Sigmoid colon (tissue), 7 donors: ENCODE measurements around the gene METTL2A. TPM values are rescaled to one million over a fixed set of nuclear protein-coding genes. Genes with fewer than 3 reads are reported as not detected.
"Not testable (repeated sequence)": the region's sequence is repeated elsewhere in the genome, so short reads cannot be mapped to it uniquely, and the experiment has no call there.

Experiments used
- DNase-seq: peaks from one replicate; pipeline ENCODE4 v3.0.0-alpha.2; 2019
- H3K27ac ChIP-seq, 4 donors: fragments of 200-600 bp; sonication (generic); one replicate each; pipeline ENCODE4 v1.5.1; 2016 to 2019; ENCODE audit warnings: mild to moderate bottlenecking in 1 of 4
- H3K27me3 ChIP-seq, 3 donors: fragments of 200-600 bp; sonication (generic); one replicate each; pipeline ENCODE4 v1.5.1; 2019; ENCODE audit warnings: mild to moderate bottlenecking in 1 of 3
- H3K36me3 ChIP-seq, 4 donors: fragments of 200-600 bp; sonication (generic); one replicate each; pipeline ENCODE4 v1.5.1; 2016 to 2019
- H3K4me1 ChIP-seq, 4 donors: fragments of 200-600 bp; sonication (generic); one replicate each; pipeline ENCODE4 v1.5.1; 2017 to 2019
- H3K4me3 ChIP-seq, 4 donors: fragments of 200-600 bp; sonication (generic); one replicate each; pipeline ENCODE4 v1.5.1; 2017 to 2019; ENCODE audit warnings: mild to moderate bottlenecking in 2 of 4, moderate library complexity in 1 of 4
- H3K9me3 ChIP-seq, 4 donors: fragments of 200-600 bp in 3 of 4; sonication (generic) in 3 of 4; one replicate each; pipeline versions ENCODE4 v1.5.1 to v1.6.1; 2013 to 2019
- CTCF ChIP-seq, 4 experiments: fragments of 450-650 bp in 3 of 4; fragments of 200-600 bp in 1 of 4; IDR thresholded peaks; one replicate each; pipeline ENCODE4 v1.5.1; 2016 to 2019; ENCODE audit warnings: antibody characterized with exemption in 4 of 4, mild to moderate bottlenecking in 3 of 4, moderate library complexity in 2 of 4
- EP300 ChIP-seq, 4 donors: sonication (generic); formaldehyde crosslinking; IDR thresholded peaks; one replicate each; pipeline ENCODE4 v1.6.1; 2017; ENCODE audit warnings: antibody characterized with exemption in 4 of 4
- POLR2A ChIP-seq, 2 donors: fragments of 450-650 bp; IDR thresholded peaks; one replicate each; pipeline ENCODE4 v1.6.1; 2016; ENCODE audit warnings: antibody characterized with exemption in 2 of 2, mild to moderate bottlenecking in 2 of 2, moderate library complexity in 2 of 2
- POLR2AphosphoS5 ChIP-seq, 4 donors: sonication (generic); formaldehyde crosslinking; IDR thresholded peaks; one replicate each; pipeline ENCODE4 v1.6.1; 2017; ENCODE audit warnings: antibody characterized with exemption in 4 of 4
- WGBS, 2 donors: extraction: QIAGEN DNeasy Blood & Tissue Kit; methylation state at CpG; one replicate each; pipeline ENCODE4 v1.1.7; 2013; 5-methylcytosine and 5-hydroxymethylcytosine counted together
- intact Hi-C: fragments of 100-400 bp; cut with DNase I; formaldehyde crosslinking; loops from one replicate; pipeline ENCODE4 v1.15.1; 2023
- polyA plus RNA-seq, 3 donors: library from polyadenylated mRNA; stranded (reverse); fragments of 200-250 nt; gene quantifications; one replicate each; pipeline ENCODE4 v1.2.3, GENCODE V29; 2013
- total RNA-seq, 4 donors: library from RNA; depleted of rRNA; stranded (reverse); fragments of >200 nt; gene quantifications; one replicate each; pipeline ENCODE4 v1.1.0, GENCODE V29; 2016
- donor health status: healthy with polysubstance abuse.
- donor health status: Bipolar disorder and iron deficiency.
- donor health status: healthy.

The METTL2A gene
- total RNA-seq (10 to 100 TPM in 3 of 4 donors, 1 to 10 TPM in 1; 8.6 to 17.8 (median 12.2) TPM), polyA plus RNA-seq (10 to 100 TPM in 2 of 3 donors, 1 to 10 TPM in 1; 9.6 to 17.5 (median 15.7) TPM)

- intact Hi-C loops, H3K27me3 ChIP-seq, H3K9me3 ChIP-seq: not testable (repeated sequence)
- Histone ChIP-seq H3K27ac (peak within 1 kb of the TSS; percentile 67 to 84 (median 74)), H3K4me3 (peak within 1 kb of the TSS; percentile 62 to 79 (median 70)), H3K36me3 (peaks cover 0 to 19% (median 0%) of the 10 kb centered on the region in 4 donors), H3K4me1 (peaks cover 0 to 16% (median 12%) of the 10 kb centered on the region in 4 donors)
- WGBS, 2 donors, result 0% methylated on average over 58 of the region's 58 CpGs
- DNase-seq, result peak; percentile 86
- TF ChIP-seq CTCF (IDR thresholded peaks at IDR 0.05) (peak in 3 of 4 experiments; percentile 10 to 26 (median 16)), POLR2AphosphoS5 (IDR thresholded peaks at IDR 0.05) (peak; percentile 51 to 80 (median 78)), POLR2A (IDR thresholded peaks at IDR 0.05) (peak; percentile 12 to 54)
These were observed at the start of gene METTL2A for GRCh38 chr17:62423647-62424461. Gene METTL2A (plus strand): TSS chr17:62423897. CDS start chr17:62423903, 6 bp downstream.

- no peaks in the 10 kb centered on the region for H3K4me1 ChIP-seq
- TF ChIP-seq CTCF (IDR thresholded peaks at IDR 0.05) (no peak), POLR2AphosphoS5 (IDR thresholded peaks at IDR 0.05) (no peak), EP300 (IDR thresholded peaks at IDR 0.05) (no peak), POLR2A (IDR thresholded peaks at IDR 0.05) (no peak)
- H3K4me3 ChIP-seq, result no peak within 1 kb of the TSS
- DNase-seq, result no peak
- no peaks in the 10 kb centered on the region for H3K9me3 ChIP-seq
- H3K27me3 ChIP-seq, result peaks cover 0 to 4% (median 0%) of the 10 kb centered on the region in 3 donors
- 80 to 90% methylated on average over 3 of the region's 3 CpGs for WGBS, 2 donors
- no peaks in the 10 kb centered on the region for H3K36me3 ChIP-seq
- intact Hi-C loops, result no loop called here
- H3K27ac ChIP-seq, result no peak within 1 kb of the TSS
These were observed 43.4 kb upstream of the METTL2A start, which contains the start of gene EFCAB3 for GRCh38 chr17:62380253-62380652. Gene EFCAB3 (plus strand): TSS chr17:62380553. CDS start chr17:62382980, 2,427 bp downstream.

- no peak overlapping the region for H3K27ac ChIP-seq
- peaks cover 0 to 4% (median 0%) of the 10 kb centered on the region in 3 donors for H3K27me3 ChIP-seq
- WGBS, 2 donors, result 92 to 94% methylated on average over 18 of the region's 18 CpGs
- intact Hi-C loops, result no loop called here
- H3K4me3 ChIP-seq, result no peak overlapping the region
- no peaks in the 10 kb centered on the region for H3K36me3 ChIP-seq
- DNase-seq, result no peak
- H3K9me3 ChIP-seq, result no peaks in the 10 kb centered on the region
- no peaks in the 10 kb centered on the region for H3K4me1 ChIP-seq
- TF ChIP-seq POLR2AphosphoS5 (IDR thresholded peaks at IDR 0.05), result no peak
- no peak for TF ChIP-seq POLR2A (IDR thresholded peaks at IDR 0.05)
- no peak for TF ChIP-seq EP300 (IDR thresholded peaks at IDR 0.05)
- TF ChIP-seq CTCF (IDR thresholded peaks at IDR 0.05), result no peak
These were observed 42.1 kb upstream of the METTL2A start for GRCh38 chr17:62381561-62381960.

GRCh38 chr17:62388856-62389255, 34.8 kb upstream of the METTL2A start:
- H3K27ac ChIP-seq, result no peak overlapping the region
- 43 to 83% methylated on average over 1 of the region's 1 CpG for WGBS, 2 donors

More at GRCh38 chr17:62388856-62389255, 34.8 kb upstream of the METTL2A start:
- Histone ChIP-seq H3K4me3 (no peak overlapping the region), H3K9me3 (no peaks in the 10 kb centered on the region), H3K27me3 (no peaks in the 10 kb centered on the region), H3K36me3 (no peaks in the 10 kb centered on the region), H3K4me1 (no peaks in the 10 kb centered on the region)
- no peak for TF ChIP-seq CTCF (IDR thresholded peaks at IDR 0.05)
- no peak for TF ChIP-seq EP300 (IDR thresholded peaks at IDR 0.05)
- TF ChIP-seq POLR2A (IDR thresholded peaks at IDR 0.05), result no peak
- DNase-seq, result no peak
- intact Hi-C loops, result no loop called here
